ENCODE results near the gene NCAPD3. TPM values are rescaled to one million over a fixed set of nuclear protein-coding genes. Genes with fewer than 3 reads are reported as not detected.

The NCAPD3 gene
- total and polyA plus RNA-seq, 12 donors = 6.0 to 25.6 (median 16.7) TPM

DNA sequence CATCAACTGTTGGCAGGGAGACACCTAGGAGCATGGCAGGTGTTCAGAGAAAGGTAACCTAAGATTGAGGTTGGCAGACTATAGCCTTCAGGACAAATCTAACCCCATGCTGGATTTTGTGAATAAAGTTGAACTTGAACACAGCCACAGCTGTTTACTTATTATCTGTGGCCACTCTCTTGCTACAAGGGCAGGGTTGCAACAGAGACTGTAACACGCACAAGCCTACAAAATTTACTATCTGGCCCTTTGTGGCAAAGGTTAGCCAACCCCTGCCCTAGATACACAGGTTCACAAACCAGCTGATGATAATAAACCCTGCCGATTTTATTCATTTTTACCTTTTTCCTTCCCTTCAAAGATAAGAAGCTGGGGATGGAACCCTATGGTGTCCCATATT is 26.9 kb upstream of the NCAPD3 start:
- DNase-seq = no peak
- Histone ChIP-seq H3K4me1 (replicated peaks in 1 of 2) (peaks cover 7 to 21% of the 10 kb centered on the region in 2 donors), H3K27ac (no peak overlapping the region), H3K4me3 (no peak overlapping the region), H3K27me3 (no peaks in the 10 kb centered on the region), H3K9me3 (replicated peaks in 1 of 3) (no peaks in the 10 kb centered on the region), H3K36me3 (replicated peaks in 1 of 2) (peaks cover 0 to 51% of the 10 kb centered on the region in 2 donors)
- intact Hi-C loops (cut with DNase I) = no loop called here
- no peak for TF ChIP-seq POLR2A (IDR thresholded peaks at IDR 0.05)
- TF ChIP-seq, protein P1, sequence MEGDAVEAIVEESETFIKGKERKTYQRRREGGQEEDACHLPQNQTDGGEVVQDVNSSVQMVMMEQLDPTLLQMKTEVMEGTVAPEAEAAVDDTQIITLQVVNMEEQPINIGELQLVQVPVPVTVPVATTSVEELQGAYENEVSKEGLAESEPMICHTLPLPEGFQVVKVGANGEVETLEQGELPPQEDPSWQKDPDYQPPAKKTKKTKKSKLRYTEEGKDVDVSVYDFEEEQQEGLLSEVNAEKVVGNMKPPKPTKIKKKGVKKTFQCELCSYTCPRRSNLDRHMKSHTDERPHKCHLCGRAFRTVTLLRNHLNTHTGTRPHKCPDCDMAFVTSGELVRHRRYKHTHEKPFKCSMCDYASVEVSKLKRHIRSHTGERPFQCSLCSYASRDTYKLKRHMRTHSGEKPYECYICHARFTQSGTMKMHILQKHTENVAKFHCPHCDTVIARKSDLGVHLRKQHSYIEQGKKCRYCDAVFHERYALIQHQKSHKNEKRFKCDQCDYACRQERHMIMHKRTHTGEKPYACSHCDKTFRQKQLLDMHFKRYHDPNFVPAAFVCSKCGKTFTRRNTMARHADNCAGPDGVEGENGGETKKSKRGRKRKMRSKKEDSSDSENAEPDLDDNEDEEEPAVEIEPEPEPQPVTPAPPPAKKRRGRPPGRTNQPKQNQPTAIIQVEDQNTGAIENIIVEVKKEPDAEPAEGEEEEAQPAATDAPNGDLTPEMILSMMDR (IDR thresholded peaks at IDR 0.05) = no peak
- WGBS, 4 donors = 73 to 96% (median 81%) methylated on average over 2 of the region's 2 CpGs

DNA sequence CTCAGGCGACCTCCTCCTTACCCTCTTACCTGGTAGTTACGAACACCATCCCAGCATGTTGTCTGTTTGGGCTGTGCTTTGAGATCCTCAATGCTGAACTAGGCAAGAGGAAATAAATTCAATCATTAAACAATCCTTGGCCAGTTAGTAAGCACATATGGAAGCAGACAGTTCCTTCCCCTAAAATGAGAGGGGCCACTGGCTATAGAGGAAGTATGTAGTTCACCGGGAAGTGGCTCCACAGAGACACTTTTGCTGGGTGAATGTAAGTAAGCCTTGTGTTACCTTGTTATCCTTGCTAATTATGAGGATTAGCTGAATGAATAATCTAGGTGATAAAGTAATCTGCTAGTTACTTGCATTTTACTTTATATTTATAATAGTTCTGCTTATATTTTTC is 26.5 kb upstream of the NCAPD3 start:
- Histone ChIP-seq H3K36me3 (replicated peaks in 1 of 2) (peaks cover 0 to 56% of the 10 kb centered on the region in 2 donors), H3K9me3 (replicated peaks in 1 of 3) (no peaks in the 10 kb centered on the region), H3K27me3 (no peaks in the 10 kb centered on the region), H3K4me3 (no peak overlapping the region), H3K4me1 (replicated peaks in 1 of 2) (peaks cover 7 to 21% of the 10 kb centered on the region in 2 donors), H3K27ac (no peak overlapping the region)
- TF ChIP-seq POLR2A (IDR thresholded peaks at IDR 0.05) = no peak
- TF ChIP-seq, protein P1 (IDR thresholded peaks at IDR 0.05) = no peak
- intact Hi-C loops (cut with DNase I) = no loop called here
- 92 to 97% (median 94%) methylated on average over 3 of the region's 3 CpGs for WGBS, 4 donors
- DNase-seq = no peak

DNA sequence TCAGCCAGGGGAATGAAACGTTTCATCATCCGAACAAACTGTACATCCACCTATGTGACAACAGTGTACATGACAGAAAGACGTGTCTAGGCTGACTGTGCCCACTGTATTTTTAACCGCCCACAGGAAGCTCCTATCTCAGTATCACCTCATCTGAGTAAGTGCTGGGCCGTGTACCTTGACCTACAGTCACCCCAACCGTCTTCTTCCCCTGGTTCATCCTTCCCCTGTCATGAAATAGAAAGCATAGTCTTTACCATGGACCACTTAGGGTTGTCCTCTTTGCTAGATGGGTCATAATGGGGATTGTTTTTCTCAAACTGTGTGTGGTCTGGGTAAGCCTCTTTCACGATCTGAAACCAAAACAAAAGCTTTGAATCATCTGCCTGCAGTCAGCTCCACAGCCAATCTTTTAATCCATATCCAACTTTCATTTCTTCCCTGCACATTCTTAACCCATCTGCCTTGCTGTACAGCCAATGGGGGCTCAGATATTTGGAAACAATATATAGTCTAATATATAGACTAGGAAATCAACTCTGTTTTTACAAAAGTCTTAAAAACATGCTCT is 25.2 kb upstream of the NCAPD3 start:
- no peak overlapping the region for H3K27ac ChIP-seq
- TF ChIP-seq, protein P1 (IDR thresholded peaks at IDR 0.05) = no peak
- no peak for TF ChIP-seq POLR2A (IDR thresholded peaks at IDR 0.05)
- H3K4me1 ChIP-seq (replicated peaks in 1 of 2) = peaks cover 7 to 13% of the 10 kb centered on the region in 2 donors
- intact Hi-C loops (cut with DNase I) = no loop called here
- 46 to 60% (median 55%) methylated on average over 7 of the region's 7 CpGs for WGBS, 4 donors
- H3K4me3 ChIP-seq = no peak overlapping the region
- H3K27me3 ChIP-seq = no peaks in the 10 kb centered on the region
- DNase-seq = no peak
- H3K9me3 ChIP-seq (replicated peaks in 1 of 3) = no peaks in the 10 kb centered on the region
- peaks cover 0 to 67% of the 10 kb centered on the region in 2 donors for H3K36me3 ChIP-seq (replicated peaks in 1 of 2)

DNA sequence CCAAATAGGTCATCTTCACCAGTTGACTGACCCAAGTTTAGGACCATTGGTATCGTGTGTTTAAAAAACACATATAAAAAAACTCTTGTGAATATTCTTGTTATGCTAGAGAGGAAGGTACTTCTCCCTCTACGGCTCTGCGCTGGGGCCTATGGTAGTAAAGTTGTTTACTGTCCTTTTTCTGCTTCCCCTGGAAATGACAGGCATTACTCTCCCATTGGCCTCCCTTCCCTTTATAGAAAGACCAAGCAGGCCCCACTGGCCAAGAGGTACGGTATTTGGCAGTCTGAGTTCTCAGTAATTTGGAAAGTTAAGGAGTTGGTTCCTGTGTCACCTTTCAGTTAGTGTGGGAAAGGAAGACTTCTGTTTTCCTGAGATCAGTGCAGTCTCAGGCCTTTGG is 22.9 kb upstream of the NCAPD3 start:
- peaks cover 0 to 90% of the 10 kb centered on the region in 2 donors for H3K36me3 ChIP-seq (replicated peaks in 1 of 2)
- intact Hi-C loops (cut with DNase I) = no loop called here
- WGBS, 4 donors = 86 to 94% (median 90%) methylated on average over 4 of the region's 4 CpGs

More for the DNA sequence above, 22.9 kb upstream of the NCAPD3 start:
- peaks cover 0 to 5% of the 10 kb centered on the region in 2 donors for H3K4me1 ChIP-seq (replicated peaks in 1 of 2)
- no peaks in the 10 kb centered on the region for H3K27me3 ChIP-seq
- no peak for DNase-seq
- no peak overlapping the region for H3K4me3 ChIP-seq
- H3K9me3 ChIP-seq (replicated peaks in 1 of 3) = no peaks in the 10 kb centered on the region
- H3K27ac ChIP-seq = no peak overlapping the region
- TF ChIP-seq, protein P1 (IDR thresholded peaks at IDR 0.05) = no peak
- no peak for TF ChIP-seq POLR2A (IDR thresholded peaks at IDR 0.05)

All from adrenal gland (tissue), 12 donors.